Renal cortical epithelial cell (primary cell): Measurements from ENCODE around the gene RNLS. TPM values are rescaled to one million over a fixed set of nuclear protein-coding genes. Genes with fewer than 3 reads are reported as not detected.

ENCODE experiments used
- DNase-seq: peaks from one replicate; pipeline ENCODE4 v3.0.0-alpha.2; 2011; ENCODE audit warnings: low read depth
- total RNA-seq: library from RNA; depleted of rRNA; stranded (reverse); fragments of >200 nt; gene quantifications from 2 replicates; pipeline ENCODE4 v1.2.3, GENCODE V29; 2014

RNLS gene
- 16.0 and 27.7 TPM in 2 replicates for total RNA-seq

DNA sequence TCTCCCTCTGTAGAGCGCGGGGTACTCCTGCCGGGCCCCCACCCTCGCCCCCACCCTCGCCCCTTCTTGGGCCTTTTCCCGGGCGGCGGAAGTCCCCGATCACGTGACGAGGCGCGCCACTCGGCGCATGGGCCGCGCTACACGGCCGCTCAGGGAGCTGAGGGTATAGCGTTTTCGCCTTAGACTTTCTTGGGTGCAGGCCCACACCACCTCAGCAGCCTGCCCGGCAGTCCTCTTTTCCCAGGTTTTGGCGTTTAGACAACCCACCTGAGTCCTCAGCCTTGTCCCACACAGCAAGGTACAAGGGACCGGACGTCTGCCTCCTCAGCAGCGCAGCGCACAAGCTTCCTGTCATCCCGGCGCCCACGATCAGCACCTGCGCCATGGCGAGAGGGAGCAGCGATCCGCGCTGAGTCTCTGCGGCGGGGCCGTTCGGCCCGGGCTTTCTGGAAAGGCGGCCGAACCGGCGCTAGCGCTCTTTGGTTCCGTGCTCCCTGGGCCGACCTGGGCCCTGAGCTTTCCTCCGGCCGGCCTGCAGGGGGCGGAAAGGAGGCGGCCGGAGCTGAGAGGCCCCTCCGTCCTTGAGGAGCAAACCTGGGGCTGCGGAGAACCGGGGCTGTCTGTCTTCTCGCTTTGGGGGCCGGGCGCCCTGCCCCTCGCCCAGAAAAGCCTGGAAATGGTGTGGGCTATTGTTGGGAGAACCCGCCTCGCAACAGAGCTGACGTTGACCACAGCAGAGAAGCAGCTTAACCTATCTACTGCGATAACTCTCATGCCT is at the start of gene RNLS:
Gene RNLS, minus strand, starts transcription at position 513 of the 778 bp plus-strand sequence.
- DNase-seq, result peak; percentile 26

DNA sequence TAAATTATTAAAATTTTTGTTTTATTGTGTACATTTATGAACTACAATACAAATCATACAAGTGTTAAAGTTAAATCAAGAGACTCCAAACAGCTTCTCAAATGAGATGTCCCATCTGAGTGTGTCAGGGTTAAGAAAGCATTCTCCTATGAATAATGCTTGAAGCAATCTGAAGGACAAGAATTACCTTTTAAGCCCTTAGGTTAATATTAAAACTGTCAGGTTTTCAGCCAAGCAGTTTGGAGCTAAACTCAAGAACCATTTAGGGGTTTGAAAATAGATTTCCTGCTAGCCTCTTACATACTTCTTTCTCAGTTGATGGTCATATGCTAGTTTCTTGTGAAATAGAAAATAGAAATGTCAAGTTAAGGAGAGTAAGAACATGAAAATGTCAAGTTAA is 41.7 kb upstream of the RNLS start:
- DNase-seq, result peak; percentile 76

DNA sequence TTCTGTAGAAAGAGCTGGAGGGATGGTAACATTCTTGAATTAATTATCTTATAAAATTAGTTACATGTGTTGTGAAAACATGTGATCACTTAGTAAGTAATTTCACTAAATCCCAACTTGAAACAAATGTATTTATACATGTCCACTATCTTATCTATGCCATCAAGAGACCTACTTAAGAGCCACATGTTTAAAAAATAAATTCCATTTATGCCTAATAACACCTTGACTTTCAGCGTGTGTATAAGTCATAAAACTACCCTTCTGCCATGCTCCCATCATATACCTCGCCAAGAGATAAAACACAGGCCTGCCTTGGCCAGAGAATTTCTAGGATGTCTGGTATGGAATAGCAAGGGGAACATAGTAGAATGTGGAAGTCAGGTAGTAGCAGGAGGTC is 40.7 kb upstream of the RNLS start:
- DNase-seq, result no peak

DNA sequence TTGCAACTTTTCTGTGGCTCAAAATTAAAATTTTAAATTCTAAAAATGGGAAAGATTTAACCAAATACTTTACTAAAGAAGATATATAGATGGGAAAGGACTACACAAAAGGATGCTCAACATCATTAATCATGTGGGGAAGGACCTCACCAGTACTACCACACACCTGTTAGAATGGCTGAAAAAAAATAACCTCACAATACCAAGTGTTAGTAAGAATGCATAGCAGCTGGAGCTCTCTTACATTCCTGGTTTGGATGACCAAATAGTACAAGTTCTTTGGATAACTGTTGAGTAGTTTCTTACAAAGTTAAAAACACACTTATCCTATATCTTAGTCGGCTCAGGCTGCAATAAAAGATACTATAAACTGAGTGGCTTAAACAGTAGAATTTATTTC is 37.3 kb upstream of the RNLS start:
- DNase-seq, result no peak

DNA sequence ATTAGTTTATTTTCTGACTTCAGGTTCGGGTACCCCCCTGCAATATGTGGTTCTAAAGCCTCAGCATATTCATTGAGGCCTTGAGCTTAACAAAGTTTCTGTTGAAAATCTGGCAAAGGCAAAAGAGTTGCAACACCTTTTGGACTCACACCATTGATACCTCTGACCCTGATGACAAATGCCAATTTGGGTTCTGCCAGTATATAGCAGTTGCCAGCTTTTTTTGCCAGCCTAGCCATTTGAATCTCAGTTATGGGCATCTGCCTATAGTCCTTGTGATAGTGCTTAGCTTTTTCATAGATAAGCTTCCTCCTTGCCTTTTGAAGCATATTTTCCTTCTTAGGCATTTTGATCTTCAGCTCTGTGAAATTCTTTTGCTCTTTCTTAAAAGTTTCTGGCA is 35.4 kb upstream of the RNLS start:
- no peak for DNase-seq

DNA sequence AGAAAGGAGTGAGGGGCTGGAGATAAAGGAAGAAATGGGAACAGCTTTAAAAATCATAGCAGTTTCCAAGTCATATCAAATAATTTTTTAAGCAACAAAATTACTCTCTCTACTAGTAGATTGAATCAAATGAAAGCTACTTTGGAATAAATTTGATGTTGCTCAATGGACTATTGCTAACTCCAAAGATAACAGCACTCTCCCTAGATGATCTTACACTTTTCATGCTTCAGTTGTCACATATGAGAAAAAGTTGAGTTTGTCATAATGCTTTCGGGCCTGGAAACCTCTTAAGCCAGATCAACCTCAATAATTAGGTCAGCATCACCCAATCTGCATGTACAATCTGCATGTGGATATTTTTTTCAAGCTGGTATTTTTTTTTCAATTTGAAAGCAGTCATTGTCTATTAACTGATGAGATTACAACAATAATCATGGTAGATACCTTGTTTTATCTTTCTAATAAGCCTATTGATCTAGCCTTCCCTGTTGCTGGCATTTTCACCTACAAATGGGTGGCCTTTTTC is 34.7 kb upstream of the RNLS start:
- DNase-seq, result no peak

DNA sequence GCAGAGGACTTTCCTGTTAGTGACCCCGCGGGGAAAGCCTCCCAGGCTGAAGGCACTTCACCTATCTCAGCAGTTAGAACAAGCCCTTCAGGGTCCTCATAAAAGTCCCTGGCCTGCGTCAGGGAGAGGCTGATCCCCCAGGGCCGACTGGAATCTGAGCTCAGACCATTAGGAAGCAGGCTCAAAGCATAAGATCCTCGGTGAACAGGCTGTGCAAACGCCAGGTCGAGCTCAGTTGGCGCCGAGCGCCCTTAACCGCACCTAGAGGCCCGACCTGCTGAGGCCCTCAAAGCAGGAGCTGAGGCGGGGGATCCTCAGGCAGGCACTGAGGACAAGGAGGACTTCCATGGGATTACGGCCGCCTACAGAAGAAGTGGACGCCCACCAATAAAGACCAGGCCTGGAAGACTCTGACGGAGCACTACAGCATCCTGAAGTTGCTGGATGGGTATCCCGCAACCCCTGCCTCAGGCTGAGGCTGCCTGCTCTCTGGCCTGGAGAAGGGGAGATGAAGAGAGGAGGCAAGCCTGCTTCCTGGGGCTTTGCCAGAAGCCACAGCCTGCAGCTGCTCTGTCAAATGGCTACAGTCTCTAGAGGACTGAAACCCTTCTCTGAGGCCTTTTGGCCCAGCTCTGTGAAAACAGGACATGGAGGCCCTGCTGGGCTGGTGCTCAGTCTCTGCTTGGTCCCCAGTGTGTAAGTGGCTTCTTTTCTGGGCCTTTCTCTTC is 33.3 kb upstream of the RNLS start:
- DNase-seq, result no peak

DNA sequence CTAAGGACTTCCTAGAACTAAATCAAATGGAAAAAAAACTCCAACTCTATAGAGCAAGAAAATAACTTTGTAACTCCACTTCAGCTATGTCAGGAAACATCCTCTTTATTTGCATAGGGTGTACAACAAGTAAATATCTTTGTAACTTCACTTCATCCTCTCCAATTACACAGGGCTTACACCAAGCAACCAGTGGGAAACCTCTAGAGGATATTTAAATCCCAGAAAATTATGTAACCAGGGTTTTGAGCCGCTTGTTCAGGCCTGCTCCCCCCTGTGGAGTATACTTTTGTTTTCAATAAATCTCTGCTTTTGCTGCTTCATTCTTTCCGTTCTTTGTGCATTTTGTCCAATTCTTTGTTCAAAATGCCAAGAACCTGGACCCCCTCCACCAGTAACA is 25.7 kb upstream of the RNLS start:
- DNase-seq, result no peak

DNA sequence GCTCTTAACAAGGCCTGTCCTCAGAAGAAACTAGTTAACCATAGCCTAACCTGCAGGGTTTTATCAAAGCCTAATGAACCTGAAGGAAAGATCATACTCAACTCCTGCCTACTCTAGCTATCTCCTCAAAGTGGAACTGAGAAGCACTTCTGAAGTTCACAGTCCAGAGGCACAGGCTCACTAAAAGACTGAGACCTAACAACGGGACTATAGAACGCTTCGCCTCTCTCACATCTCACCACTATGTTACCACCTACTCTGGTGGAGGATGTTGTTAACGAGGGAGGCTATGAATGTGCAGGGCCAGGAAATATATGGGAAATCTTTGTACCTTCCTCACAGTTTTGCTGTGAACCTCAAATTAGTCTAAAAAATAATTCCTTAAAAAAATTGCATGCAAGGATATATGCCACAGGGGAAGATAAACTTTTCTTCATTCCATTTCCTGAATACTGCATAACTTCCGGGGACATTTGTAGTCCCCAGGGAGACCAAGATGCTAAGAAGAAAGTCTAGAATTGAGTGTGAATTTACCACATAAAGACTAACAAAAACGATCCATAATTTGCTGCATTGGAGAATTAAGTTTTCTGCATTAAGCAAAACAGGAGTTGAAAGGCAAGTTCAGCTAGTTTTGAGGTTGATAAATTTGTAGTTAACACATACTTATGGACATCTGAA is 25.1 kb upstream of the RNLS start:
- DNase-seq, result no peak

DNA sequence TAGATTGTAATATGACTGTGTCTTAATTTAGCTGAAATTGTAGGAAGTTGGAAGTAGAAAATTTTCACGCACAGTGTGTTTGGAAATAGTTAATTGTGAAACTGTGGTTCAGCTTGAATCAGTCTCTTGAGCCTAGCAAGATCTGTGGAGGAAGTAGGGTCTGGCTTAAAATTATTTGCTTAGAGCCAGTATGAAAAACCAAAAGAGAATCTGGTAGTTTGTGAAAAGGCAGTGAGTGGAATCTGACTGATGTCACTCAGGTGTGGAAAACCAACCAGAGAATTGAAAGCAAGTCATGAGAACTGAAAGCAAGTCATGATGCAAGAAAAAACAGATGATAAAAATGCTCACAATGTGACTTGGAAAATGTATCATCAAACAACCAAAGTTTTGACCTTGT is 14.9 kb upstream of the RNLS start:
- DNase-seq, result peak; percentile 22

DNA sequence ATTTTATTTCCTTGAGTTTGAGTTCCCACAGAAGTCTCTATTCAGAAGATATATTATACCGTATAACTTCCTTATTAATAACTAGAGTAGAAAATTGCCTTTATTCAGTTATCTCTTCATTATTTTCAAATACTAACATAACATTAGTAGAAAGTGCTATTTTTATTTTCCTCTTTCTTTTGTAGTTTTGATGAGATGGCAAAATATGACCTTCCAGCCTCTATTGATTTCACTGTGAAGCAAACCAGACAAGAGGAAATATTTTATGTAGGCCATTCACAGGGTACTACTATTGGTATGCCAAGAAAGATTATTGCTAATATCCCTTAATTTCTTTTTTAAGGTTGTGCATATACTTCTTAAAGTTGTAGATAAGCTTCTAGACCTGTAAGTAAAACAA is 11.4 kb upstream of the RNLS start:
- DNase-seq, result no peak

DNA sequence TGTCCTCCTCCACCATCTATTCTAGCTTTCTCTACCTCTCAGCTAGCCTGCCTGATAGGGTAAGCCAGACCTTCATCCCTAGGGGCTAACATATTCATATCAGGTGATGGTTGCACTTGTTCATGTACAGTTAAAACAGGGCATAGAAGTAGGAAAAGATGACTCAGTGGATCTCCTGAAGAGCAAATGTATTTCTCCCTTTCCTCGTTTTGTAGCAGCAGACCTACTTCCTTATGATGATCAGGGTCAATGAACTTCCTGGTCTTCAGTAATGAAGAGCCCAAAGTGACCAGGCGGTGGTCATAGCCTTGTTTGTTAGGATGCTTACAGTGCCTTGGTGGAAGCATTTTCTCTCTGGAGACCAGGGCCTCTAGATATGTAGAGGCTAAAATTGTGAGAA is 9.8 kb upstream of the RNLS start:
- no peak for DNase-seq

DNA sequence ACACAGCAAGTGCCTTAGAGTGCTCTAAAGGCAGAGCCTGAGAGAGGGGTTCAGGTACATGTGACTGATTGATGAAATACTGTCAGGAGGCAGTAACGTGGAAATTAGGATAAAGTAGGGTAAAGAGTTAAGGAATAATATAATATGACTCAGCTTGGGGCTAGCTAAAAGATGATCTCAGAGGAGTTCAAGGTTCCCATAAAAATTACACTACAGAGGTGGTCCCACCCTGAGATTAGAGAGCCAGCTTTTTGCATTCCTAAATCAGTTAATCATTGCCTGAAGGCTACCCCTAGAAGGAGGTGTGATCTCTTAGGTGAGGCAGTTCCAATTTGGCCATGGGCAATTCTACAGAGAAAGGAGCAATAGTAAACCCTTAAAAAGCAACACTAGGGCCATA is 9.3 kb upstream of the RNLS start:
- DNase-seq, result peak; percentile 16

DNA sequence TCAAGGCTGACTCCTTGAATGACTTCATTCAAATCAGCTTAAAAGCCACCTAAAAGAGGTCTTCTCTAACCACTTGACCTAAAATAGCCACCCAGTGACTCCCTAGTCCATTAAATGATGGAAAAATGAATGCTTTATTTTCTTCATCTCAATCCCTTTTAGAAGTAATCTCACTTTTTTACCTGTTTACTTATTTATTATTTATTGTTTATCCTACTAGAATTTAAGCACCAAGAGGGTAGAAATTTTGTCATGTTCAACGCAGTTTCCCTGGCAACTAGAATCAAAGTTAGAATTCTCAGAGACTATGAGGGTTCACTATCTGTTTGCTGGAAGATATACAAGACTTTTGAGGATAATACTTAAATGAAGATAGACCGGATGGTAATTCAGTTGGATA is 3.3 kb upstream of the RNLS start, which contains the start of gene LIPJ:
Gene LIPJ, plus strand, starts transcription at position 301 of the 400 bp plus-strand sequence. CDS start 3,926 bp downstream, outside the sequence.
- DNase-seq, result no peak

DNA sequence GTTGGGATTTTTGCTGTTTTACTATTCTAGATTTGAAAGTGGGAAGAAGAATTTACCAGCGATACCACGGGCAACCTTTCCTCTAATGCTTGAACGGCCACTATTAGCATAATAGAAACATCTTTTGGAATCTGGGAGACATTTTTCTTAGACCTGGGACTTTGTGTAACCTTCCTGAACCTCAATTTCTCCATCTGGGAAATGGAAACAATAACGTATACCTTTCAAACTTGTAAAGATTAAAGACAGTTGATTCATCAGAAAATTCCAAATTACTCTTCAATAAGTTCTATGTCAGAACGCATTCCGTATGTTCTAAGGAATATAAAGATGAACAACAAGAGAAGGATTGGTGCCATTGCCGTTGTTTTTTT is 453 bp upstream of the RNLS start:
- DNase-seq, result no peak

DNA sequence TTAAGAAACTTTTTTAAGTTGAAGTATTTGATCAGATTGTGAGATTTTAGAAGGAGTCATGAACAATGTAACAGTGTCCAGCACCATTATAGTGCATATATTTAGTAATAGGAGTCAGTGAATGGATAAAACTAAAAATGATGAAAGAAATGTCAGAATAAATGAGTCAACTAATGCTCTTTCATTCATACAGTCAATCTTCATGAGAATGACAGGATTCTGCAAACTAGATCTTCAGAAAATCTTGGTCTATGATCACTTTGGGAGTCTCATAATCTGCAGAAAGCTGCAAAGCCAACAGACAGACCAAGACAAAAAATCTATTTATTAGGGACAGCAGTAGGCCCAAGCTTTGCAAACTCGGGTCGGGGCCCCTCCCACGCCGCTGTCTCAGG is 710 bp downstream of the RNLS start:
- no peak for DNase-seq

DNA sequence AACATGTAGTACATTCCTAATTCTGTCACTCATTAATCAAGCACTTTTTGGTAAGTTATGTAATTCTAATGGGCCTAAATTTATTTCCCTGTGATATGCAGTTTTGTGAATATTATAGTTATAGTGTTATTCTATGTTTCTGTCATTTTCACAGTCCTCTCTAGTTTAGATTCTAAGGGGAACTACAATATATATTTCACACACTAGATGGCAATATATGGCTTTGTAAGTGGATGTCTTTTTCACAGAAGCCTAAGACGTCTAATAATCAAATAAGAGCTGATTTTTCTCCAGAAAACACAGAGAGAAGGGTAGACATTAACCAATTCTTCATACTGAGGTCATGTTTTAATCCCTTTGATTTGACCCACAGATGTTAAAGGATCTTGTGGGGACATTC is 18.0 kb downstream of the RNLS start:
- peak; percentile 65 for DNase-seq

DNA sequence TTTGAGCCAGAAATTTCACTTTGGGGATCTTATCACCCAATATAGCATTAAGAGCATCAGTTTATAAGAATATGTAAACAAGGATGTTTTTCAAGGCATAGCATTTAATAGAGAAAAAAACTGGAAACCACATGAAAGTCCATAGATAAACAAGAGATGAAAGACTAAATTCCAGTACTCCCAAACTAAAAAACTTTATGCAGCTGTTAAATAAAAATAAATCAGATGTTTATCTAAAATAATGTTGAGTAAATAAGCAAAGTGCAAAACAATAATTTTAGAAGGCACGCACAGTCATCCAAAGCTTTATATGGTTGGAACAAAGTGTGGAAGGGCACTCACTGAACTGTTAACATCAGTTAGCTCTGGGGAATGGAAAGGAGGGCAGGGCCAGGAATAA is 21.0 kb downstream of the RNLS start:
- DNase-seq, result no peak

DNA sequence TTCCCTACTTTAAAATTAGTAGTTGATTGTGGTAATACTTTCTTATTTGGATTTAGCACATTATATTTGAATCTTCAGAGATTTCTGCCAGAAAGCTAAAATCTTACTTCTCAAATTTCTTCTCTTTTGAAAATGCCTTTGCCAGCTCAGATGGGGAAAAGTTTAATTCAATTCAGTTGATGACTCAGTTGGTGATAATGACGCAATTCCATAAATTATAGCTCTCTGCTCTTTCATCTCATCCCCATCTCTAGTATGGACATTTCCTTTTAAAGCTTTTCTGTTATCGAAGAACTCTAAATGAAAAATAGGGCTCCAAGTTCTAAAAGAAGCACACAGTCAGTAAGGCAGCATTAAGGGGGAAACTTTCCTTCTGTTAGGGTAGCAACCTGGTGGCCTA is 25.5 kb downstream of the RNLS start:
- peak; percentile 59 for DNase-seq

DNA sequence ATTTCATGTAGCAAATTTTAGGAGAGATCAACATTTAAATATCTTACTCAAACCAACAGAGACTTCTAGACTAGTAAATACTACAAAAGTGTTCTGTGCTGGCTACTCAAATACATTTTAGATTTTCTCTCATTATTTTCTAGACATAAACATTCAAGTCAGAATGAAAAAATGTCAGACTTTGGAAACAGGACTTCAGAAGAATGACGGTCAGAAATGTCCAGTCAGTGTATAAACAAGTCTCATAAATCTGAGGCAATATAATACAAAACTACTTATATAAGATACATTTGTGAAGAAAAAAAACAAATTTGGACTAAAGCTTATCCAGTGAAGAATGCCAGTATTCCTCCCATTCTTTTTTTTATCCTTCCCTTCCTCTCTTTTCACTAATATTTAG is 25.9 kb downstream of the RNLS start:
- no peak for DNase-seq

DNA sequence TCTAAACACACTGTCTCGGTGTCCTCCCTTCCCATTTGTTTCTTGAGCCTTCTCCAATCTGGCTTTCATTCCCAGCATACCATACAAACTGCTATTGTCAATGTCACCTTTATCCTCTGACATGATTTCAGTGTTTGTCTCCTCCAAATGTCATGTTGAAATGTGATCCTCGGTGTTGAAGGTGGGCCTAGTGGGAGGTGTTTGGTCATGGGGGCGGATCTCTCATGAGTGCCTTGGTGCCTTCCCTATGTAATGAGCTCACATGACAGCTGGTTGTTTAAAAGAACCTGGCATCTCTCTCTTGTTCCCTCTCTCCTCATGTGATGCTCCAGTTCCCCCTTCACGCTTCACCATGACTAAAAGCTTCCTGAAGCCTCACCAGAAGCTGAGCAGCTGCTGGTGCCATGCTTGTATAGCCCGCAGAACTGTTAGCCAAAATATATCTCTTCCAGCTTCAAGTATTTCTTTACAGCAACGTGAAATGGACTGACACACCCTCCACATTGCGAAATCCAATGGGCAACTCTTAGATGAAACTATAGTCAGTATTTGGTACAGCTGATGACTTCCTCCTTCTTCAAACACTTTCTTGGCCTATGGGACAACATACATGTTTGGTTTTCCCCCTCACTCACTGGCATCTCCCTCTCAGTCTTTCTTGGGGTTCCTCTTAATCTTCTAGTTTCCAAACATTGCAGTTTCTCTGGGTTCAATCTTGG is 27.8 kb downstream of the RNLS start:
- DNase-seq, result no peak
